Astrocyte (in vitro differentiated cells and primary cell): ENCODE measurements around the gene KRTAP5-10. TPM values are rescaled to one million over a fixed set of nuclear protein-coding genes. Genes with fewer than 3 reads are reported as not detected.

Experiments used
- DNase-seq: peaks from one replicate; pipeline ENCODE4 v3.0.0-alpha.2; 2010; ENCODE audit warnings: low read depth
- FAIRE-seq: peaks from 2 replicates; lab custom pipeline; 2011; peaks lifted over from hg19 to GRCh38; lab: Jason Lieb, UNC
- H2AFZ ChIP-seq: 2 replicates; pipeline ENCODE4 v1.6.0; 2012; ENCODE audit warnings: low read depth, low read length, inconsistent platforms
- H3K27ac ChIP-seq: 2 replicates; pipeline ENCODE4 v1.5.1; 2011; ENCODE audit warnings: low read depth, low read length, inconsistent platforms
- H3K27me3 ChIP-seq: 2 replicates; pipeline ENCODE4 v1.6.0; 2011; ENCODE audit warnings: low read length, inconsistent platforms; ENCODE audit not compliant: insufficient read depth
- H3K36me3 ChIP-seq: 2 replicates; pipeline ENCODE4 v1.5.1; 2011; ENCODE audit warnings: low read length, inconsistent platforms; ENCODE audit not compliant: insufficient read depth
- H3K4me1 ChIP-seq: 2 replicates; pipeline ENCODE4 v1.5.1; 2011; ENCODE audit warnings: low read length, inconsistent platforms; ENCODE audit not compliant: insufficient read depth
- H3K4me2 ChIP-seq: 2 replicates; pipeline ENCODE4 v1.6.0; 2012; ENCODE audit warnings: low read length, inconsistent platforms
- H3K4me3 ChIP-seq: 2 replicates; pipeline ENCODE4 v1.5.1; 2011; ENCODE audit warnings: low read depth, mild to moderate bottlenecking, low read length, inconsistent platforms; ENCODE audit not compliant: insufficient read depth
- H3K79me2 ChIP-seq: 2 replicates; pipeline ENCODE4 v1.6.0; 2012; ENCODE audit warnings: mild to moderate bottlenecking, low read length, inconsistent platforms; ENCODE audit not compliant: insufficient read depth
- H3K9ac ChIP-seq: 2 replicates; pipeline ENCODE4 v1.6.0; 2012; ENCODE audit warnings: mild to moderate bottlenecking, low read length, inconsistent platforms
- H3K9me3 ChIP-seq: 2 replicates; pipeline ENCODE4 v1.5.1; 2012; ENCODE audit warnings: low read depth, mild to moderate bottlenecking, low read length, inconsistent platforms; ENCODE audit not compliant: insufficient read depth
- H4K20me1 ChIP-seq: 2 replicates; pipeline ENCODE4 v1.6.0; 2012; ENCODE audit warnings: low read length, inconsistent platforms; ENCODE audit not compliant: insufficient read depth
- H3K27ac Mint-ChIP-seq: one replicate; pipeline ENCODE4 v1.8.0; 2021; ENCODE audit warnings: mild to moderate bottlenecking, mixed read lengths; ENCODE audit not compliant: unreplicated experiment
- H3K27me3 Mint-ChIP-seq: one replicate; pipeline ENCODE4 v1.8.0; 2021; ENCODE audit warnings: low read depth, mixed read lengths; ENCODE audit not compliant: unreplicated experiment
- H3K36me3 Mint-ChIP-seq: one replicate; pipeline ENCODE4 v1.8.0; 2021; ENCODE audit warnings: low read depth, mixed read lengths; ENCODE audit not compliant: unreplicated experiment
- H3K4me1 Mint-ChIP-seq: one replicate; pipeline ENCODE4 v1.8.0; 2021; ENCODE audit warnings: low read depth, mixed read lengths; ENCODE audit not compliant: unreplicated experiment
- H3K4me3 Mint-ChIP-seq: one replicate; pipeline ENCODE4 v1.8.0; 2021; ENCODE audit warnings: mild to moderate bottlenecking, moderate library complexity, mixed read lengths; ENCODE audit not compliant: unreplicated experiment
- H3K9me3 Mint-ChIP-seq: one replicate; pipeline ENCODE4 v1.8.0; 2021; ENCODE audit warnings: mild to moderate bottlenecking, mixed read lengths; ENCODE audit not compliant: unreplicated experiment
- EZH2 ChIP-seq: IDR thresholded peaks from 2 replicates; pipeline ENCODE4 v1.6.1; 2012; ENCODE audit warnings: mild to moderate bottlenecking, low read length, inconsistent platforms; ENCODE audit not compliant: insufficient read depth
- total RNA-seq: library from RNA; stranded (reverse); gene quantifications from 2 replicates; pipeline ENCODE4 v1.2.1, GENCODE V29; 2021
- TF ChIP-seq, protein P1 (sequence below): IDR thresholded peaks from 2 replicates; pipeline ENCODE4 v1.5.1; 2011; ENCODE audit warnings: low read depth, mild to moderate bottlenecking, inconsistent platforms, low read length, moderate library complexity; ENCODE audit not compliant: insufficient read depth

Gene KRTAP5-10
- total RNA-seq, 1 donor from 2014 or later = not detected

DNA sequence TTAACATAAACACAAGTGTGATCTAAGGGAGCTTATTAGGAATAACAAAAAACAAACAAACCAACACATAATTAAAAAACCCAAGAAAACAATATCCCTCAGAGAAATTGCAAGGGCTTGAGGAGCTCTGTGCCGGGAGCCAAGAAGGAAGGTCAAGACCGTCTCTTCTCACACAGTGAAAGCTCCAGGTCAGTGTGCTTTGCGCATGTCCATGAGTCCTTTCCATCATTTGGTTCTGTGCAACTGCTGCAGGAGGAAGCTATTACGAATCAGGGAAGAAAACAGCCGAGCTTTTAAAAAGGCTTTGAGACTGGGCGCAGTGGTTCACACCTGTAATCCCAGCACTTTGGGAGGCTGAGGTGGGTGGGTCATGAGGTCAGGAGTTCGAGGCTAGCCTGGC, 23.0 kb upstream of the KRTAP5-10 start:
- TF ChIP-seq, protein P1, sequence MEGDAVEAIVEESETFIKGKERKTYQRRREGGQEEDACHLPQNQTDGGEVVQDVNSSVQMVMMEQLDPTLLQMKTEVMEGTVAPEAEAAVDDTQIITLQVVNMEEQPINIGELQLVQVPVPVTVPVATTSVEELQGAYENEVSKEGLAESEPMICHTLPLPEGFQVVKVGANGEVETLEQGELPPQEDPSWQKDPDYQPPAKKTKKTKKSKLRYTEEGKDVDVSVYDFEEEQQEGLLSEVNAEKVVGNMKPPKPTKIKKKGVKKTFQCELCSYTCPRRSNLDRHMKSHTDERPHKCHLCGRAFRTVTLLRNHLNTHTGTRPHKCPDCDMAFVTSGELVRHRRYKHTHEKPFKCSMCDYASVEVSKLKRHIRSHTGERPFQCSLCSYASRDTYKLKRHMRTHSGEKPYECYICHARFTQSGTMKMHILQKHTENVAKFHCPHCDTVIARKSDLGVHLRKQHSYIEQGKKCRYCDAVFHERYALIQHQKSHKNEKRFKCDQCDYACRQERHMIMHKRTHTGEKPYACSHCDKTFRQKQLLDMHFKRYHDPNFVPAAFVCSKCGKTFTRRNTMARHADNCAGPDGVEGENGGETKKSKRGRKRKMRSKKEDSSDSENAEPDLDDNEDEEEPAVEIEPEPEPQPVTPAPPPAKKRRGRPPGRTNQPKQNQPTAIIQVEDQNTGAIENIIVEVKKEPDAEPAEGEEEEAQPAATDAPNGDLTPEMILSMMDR = no peak
- TF ChIP-seq EZH2 = no peak
- no peaks in the 10 kb centered on the region for H3K9me3 ChIP-seq
- H4K20me1 ChIP-seq = no peaks in the 10 kb centered on the region
- no peak overlapping the region for H3K4me3 ChIP-seq
- no peak overlapping the region for H3K9ac ChIP-seq
- Mint-ChIP-seq H3K4me3 (no peak overlapping the region), H3K27me3 (peaks cover 26% of the 10 kb centered on the region), H3K9me3 (peaks cover 7% of the 10 kb centered on the region), H3K36me3 (peaks cover 5% of the 10 kb centered on the region), H3K4me1 (peaks cover 8% of the 10 kb centered on the region), H3K27ac (no peak overlapping the region)
- H3K79me2 ChIP-seq = no peaks in the 10 kb centered on the region
- H2AFZ ChIP-seq = no peak overlapping the region
- H3K36me3 ChIP-seq = no peaks in the 10 kb centered on the region
- H3K27ac ChIP-seq = no peak overlapping the region
- H3K4me2 ChIP-seq = no peak overlapping the region
- H3K4me1 ChIP-seq = no peaks in the 10 kb centered on the region
- H3K27me3 ChIP-seq = no peaks in the 10 kb centered on the region
- DNase-seq (no peak), FAIRE-seq (no peak)

DNA sequence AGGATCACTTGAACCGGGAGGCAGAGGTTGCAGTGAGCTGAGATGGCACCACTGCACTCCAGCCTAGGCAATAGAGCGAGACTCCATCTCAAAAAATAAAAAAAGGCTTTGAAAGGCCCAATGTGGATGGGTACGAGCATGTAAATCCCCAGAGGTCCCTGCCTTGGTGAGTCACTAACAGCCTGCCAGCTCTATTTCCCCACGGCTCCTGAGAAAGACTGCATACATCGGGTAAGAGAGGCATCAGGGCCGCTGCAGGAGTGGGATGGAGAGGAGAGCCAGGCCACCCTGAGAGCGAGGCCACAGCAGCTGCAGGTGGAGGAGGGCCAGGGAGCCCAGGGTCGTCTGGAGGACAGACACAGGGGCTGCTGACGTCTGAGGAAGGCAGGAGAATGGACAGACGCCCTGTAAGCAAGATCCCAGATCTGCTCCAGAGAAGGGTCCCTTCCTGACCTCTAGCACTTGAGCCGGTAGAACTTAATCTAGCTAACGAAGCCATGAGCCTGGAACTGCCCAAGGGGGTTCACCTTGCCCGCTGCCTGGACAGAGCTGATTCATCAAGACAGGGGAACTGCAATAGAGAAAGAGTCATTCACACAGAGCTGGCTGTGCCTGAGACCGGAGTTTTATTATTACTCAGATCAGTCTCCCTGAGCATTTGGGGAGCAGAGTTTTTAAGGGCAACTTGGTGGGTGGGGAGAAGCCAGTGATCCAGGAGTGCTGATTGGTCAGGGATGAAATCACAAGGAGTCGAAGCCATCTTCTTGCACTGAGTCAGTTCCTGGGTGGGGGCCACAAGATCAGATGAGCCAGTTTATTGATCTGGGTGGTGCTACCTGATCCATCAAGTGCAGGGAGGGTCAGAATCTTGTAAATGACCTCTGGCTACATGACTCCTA, 22.2 kb upstream of the KRTAP5-10 start:
- Histone ChIP-seq H4K20me1 (no peaks in the 10 kb centered on the region), H3K4me2 (no peak overlapping the region), H3K4me1 (no peaks in the 10 kb centered on the region), H3K9me3 (no peaks in the 10 kb centered on the region), H3K27me3 (no peaks in the 10 kb centered on the region), H3K79me2 (no peaks in the 10 kb centered on the region), H3K9ac (no peak overlapping the region), H3K36me3 (no peaks in the 10 kb centered on the region), H2AFZ (no peak overlapping the region), H3K4me3 (no peak overlapping the region), H3K27ac (no peak overlapping the region)
- peaks cover 6% of the 10 kb centered on the region for H3K36me3 Mint-ChIP-seq
- DNase-seq = no peak
- H3K27ac Mint-ChIP-seq = no peak overlapping the region
- FAIRE-seq = no peak
- H3K9me3 Mint-ChIP-seq = peaks cover 7% of the 10 kb centered on the region
- no peak for TF ChIP-seq EZH2
- TF ChIP-seq, protein P1 = no peak
- peaks cover 31% of the 10 kb centered on the region for H3K27me3 Mint-ChIP-seq
- H3K4me1 Mint-ChIP-seq = peaks cover 8% of the 10 kb centered on the region
- no peak overlapping the region for H3K4me3 Mint-ChIP-seq

DNA sequence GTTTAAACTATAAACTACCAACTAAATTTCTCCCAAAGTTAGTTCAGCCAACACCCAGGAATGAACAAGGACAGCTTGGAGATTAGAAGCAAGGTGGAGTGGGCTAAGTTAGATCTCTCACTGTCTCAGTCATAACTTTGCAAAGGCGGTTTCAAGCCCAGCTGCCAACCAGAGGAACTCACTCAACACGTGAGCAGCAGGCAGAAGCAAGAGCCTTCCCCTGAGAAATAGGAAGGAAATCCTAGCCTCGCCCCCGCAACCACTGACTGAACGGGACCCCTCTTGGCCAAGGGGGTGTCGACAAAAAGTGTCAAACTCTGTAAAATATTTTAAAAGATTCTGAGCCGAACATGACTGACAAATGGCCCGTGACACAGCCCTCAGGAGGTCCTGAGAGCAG, 21.5 kb upstream of the KRTAP5-10 start:
- Mint-ChIP-seq H3K4me3 (no peak overlapping the region), H3K9me3 (peaks cover 7% of the 10 kb centered on the region), H3K27ac (no peak overlapping the region), H3K36me3 (peaks cover 7% of the 10 kb centered on the region), H3K27me3 (peaks cover 37% of the 10 kb centered on the region), H3K4me1 (peaks cover 7% of the 10 kb centered on the region)
- no peak for TF ChIP-seq EZH2
- TF ChIP-seq, protein P1 = no peak
- DNase-seq = no peak
- Histone ChIP-seq H3K27ac (no peak overlapping the region), H3K4me1 (no peaks in the 10 kb centered on the region), H3K4me3 (no peak overlapping the region), H3K9me3 (no peaks in the 10 kb centered on the region), H3K4me2 (no peak overlapping the region), H2AFZ (no peak overlapping the region), H4K20me1 (no peaks in the 10 kb centered on the region), H3K79me2 (no peaks in the 10 kb centered on the region), H3K36me3 (no peaks in the 10 kb centered on the region), H3K9ac (no peak overlapping the region), H3K27me3 (no peaks in the 10 kb centered on the region)
- FAIRE-seq = no peak
